Measurements from ENCODE around the gene ATG14.

Gene ATG14

GRCh38 chr14:55399852-55400251 is 11.8 kb downstream of the ATG14 start:
- TF ChIP-seq CTCF (conservative IDR thresholded peaks at IDR 0.05; ENCODE audit: low read depth) = no peak
- DNase-seq (ENCODE audit: low spot score) = no peak
- CTCF ChIA-PET = interaction anchor here (0.7 kb wide), 1 partner anchor 239 kb away, joined by 3 read pairs; no protein-coding TSS in a partner anchor

GRCh38 chr14:55399183-55399582 is 12.4 kb downstream of the ATG14 start:
- ChIA-PET POLR2A (ENCODE audit: low non-redundant PET) (no interaction called here), CTCF (interaction anchor here (0.7 kb wide), 1 partner anchor 239 kb away, joined by 3 read pairs; no protein-coding TSS in a partner anchor)
- no peak for DNase-seq (ENCODE audit: low spot score)
- no peak overlapping the region for H3K27ac ChIP-seq
- TF ChIP-seq CTCF (conservative IDR thresholded peaks at IDR 0.05; ENCODE audit: low read depth) = no peak

More at GRCh38 chr14:55399852-55400251, 11.8 kb downstream of the ATG14 start:
- no peak overlapping the region for H3K27ac ChIP-seq
- POLR2A ChIA-PET (ENCODE audit: low non-redundant PET) = no interaction called here

GRCh38 chr14:55398679-55399078 is 13.0 kb downstream of the ATG14 start:
- H3K27ac ChIP-seq = no peak overlapping the region
- POLR2A ChIA-PET (ENCODE audit: low non-redundant PET) = no interaction called here

GRCh38 chr14:55389330-55389729 is 22.3 kb downstream of the ATG14 start:
- ChIA-PET POLR2A (ENCODE audit: low non-redundant PET) (no interaction called here), CTCF (no interaction called here)
- no peak for DNase-seq (ENCODE audit: low spot score)
- no peak overlapping the region for H3K27ac ChIP-seq
- no peak for TF ChIP-seq CTCF (conservative IDR thresholded peaks at IDR 0.05; ENCODE audit: low read depth)

More at GRCh38 chr14:55398679-55399078, 13.0 kb downstream of the ATG14 start:
- DNase-seq (ENCODE audit: low spot score) = peak; percentile 88
- TF ChIP-seq CTCF (conservative IDR thresholded peaks at IDR 0.05; ENCODE audit: low read depth) = no peak
- CTCF ChIA-PET = no interaction called here

GRCh38 chr14:55388160-55388559 is 23.5 kb downstream of the ATG14 start:
- CTCF ChIA-PET = no interaction called here
- no peak overlapping the region for H3K27ac ChIP-seq
- no peak for TF ChIP-seq CTCF (conservative IDR thresholded peaks at IDR 0.05; ENCODE audit: low read depth)

GRCh38 chr14:55387121-55387520 is 24.5 kb downstream of the ATG14 start:
- no peak for TF ChIP-seq CTCF (conservative IDR thresholded peaks at IDR 0.05; ENCODE audit: low read depth)
- no peak for DNase-seq (ENCODE audit: low spot score)
- ChIA-PET CTCF (no interaction called here), POLR2A (ENCODE audit: low non-redundant PET) (no interaction called here)
- H3K27ac ChIP-seq = no peak overlapping the region

More at GRCh38 chr14:55388160-55388559, 23.5 kb downstream of the ATG14 start:
- no peak for DNase-seq (ENCODE audit: low spot score)
- POLR2A ChIA-PET (ENCODE audit: low non-redundant PET) = no interaction called here

Measured in RWPE1 (cell line).